Measurements from ENCODE around the gene COQ9. TPM values are rescaled to one million over a fixed set of nuclear protein-coding genes. Genes with fewer than 3 reads are reported as not detected.

COQ9 gene
- total RNA-seq, 1 experiment from 2014 or later, result 80.8 TPM

GRCh38 chr16:57476546-57477410, 29.5 kb downstream of the COQ9 start:
- Mint-ChIP-seq H3K36me3 (ENCODE audit: insufficient read depth, unreplicated experiment) (no peaks in the 10 kb centered on the region), H3K4me1 (ENCODE audit: insufficient read depth, unreplicated experiment) (no peaks in the 10 kb centered on the region), H3K4me3 (ENCODE audit: unreplicated experiment) (no peak overlapping the region)

GRCh38 chr16:57477531-57478202, 30.4 kb downstream of the COQ9 start:
- POLR2A ChIA-PET, result no interaction called here
- no peak overlapping the region for H3K27ac Mint-ChIP-seq (ENCODE audit: low read depth, unreplicated experiment)
- DNase-seq (ENCODE audit: unreplicated experiment), result no peak
- intact Hi-C loops (cut with micrococcal nuclease), result no loop called here
- no peaks in the 10 kb centered on the region for H3K4me1 Mint-ChIP-seq (ENCODE audit: insufficient read depth, unreplicated experiment)
- TF ChIP-seq CTCF (IDR thresholded peaks at IDR 0.05; ENCODE audit: unreplicated experiment), result no peak
- no peak overlapping the region for H3K4me3 Mint-ChIP-seq (ENCODE audit: unreplicated experiment)
- CTCF ChIA-PET, result no interaction called here
- BruUV-seq (replicated peaks), result no TSS peak
- no peaks in the 10 kb centered on the region for H3K27me3 Mint-ChIP-seq (ENCODE audit: insufficient read depth, unreplicated experiment)
- no peaks in the 10 kb centered on the region for H3K36me3 Mint-ChIP-seq (ENCODE audit: insufficient read depth, unreplicated experiment)
- H3K9me3 Mint-ChIP-seq (ENCODE audit: unreplicated experiment), result no peaks in the 10 kb centered on the region

More at GRCh38 chr16:57476546-57477410, 29.5 kb downstream of the COQ9 start:
- Mint-ChIP-seq H3K27me3 (ENCODE audit: insufficient read depth, unreplicated experiment) (no peaks in the 10 kb centered on the region), H3K27ac (ENCODE audit: low read depth, unreplicated experiment) (no peak overlapping the region), H3K9me3 (ENCODE audit: unreplicated experiment) (no peaks in the 10 kb centered on the region)
- BruUV-seq (replicated peaks), result no TSS peak
- ChIA-PET CTCF (no interaction called here), POLR2A (no interaction called here)
- intact Hi-C loops (cut with micrococcal nuclease), result no loop called here
- TF ChIP-seq CTCF (IDR thresholded peaks at IDR 0.05; ENCODE audit: unreplicated experiment), result no peak
- DNase-seq (ENCODE audit: unreplicated experiment), result no peak

GRCh38 chr16:57478396-57479204, 31.3 kb downstream of the COQ9 start:
- no peaks in the 10 kb centered on the region for H3K4me1 Mint-ChIP-seq (ENCODE audit: insufficient read depth, unreplicated experiment)
- H3K27ac Mint-ChIP-seq (ENCODE audit: low read depth, unreplicated experiment), result no peak overlapping the region
- no peak for DNase-seq (ENCODE audit: unreplicated experiment)
- BruUV-seq (replicated peaks), result no TSS peak
- H3K4me3 Mint-ChIP-seq (ENCODE audit: unreplicated experiment), result no peak overlapping the region
- H3K27me3 Mint-ChIP-seq (ENCODE audit: insufficient read depth, unreplicated experiment), result no peaks in the 10 kb centered on the region
- intact Hi-C loops (cut with micrococcal nuclease), result no loop called here
- ChIA-PET POLR2A (no interaction called here), CTCF (interaction anchor here (0.6 kb wide), 1 partner anchor 905 kb away, joined by 3 read pairs; no protein-coding TSS in a partner anchor)
- H3K9me3 Mint-ChIP-seq (ENCODE audit: unreplicated experiment), result no peaks in the 10 kb centered on the region
- no peak for TF ChIP-seq CTCF (IDR thresholded peaks at IDR 0.05; ENCODE audit: unreplicated experiment)
- no peaks in the 10 kb centered on the region for H3K36me3 Mint-ChIP-seq (ENCODE audit: insufficient read depth, unreplicated experiment)

Measured in MCF 10A (cell line).